22Rv1 (cell line): ENCODE data around the gene PLEKHG2.

Experiments used
- H3K27ac ChIP-seq: fragments of 450-650 bp; 2 replicates; pipeline ENCODE4 v1.5.1; 2017
- CTCF ChIP-seq: fragments of 450-650 bp; IDR thresholded peaks from 2 replicates; pipeline ENCODE4 v1.5.1; 2017; ENCODE audit warnings: mild to moderate bottlenecking
- ZFX ChIP-seq: fragments of 450-650 bp; IDR thresholded peaks from 2 replicates; pipeline ENCODE4 v1.6.1; 2017; ENCODE audit warnings: antibody characterized with exemption, borderline replicate concordance

The PLEKHG2 gene

GRCh38 chr19:39413272-39413910 lies 922 bp downstream of the PLEKHG2 start:
- peak overlapping the region; percentile 98 for H3K27ac ChIP-seq
- TF ChIP-seq ZFX: no peak
- no peak for TF ChIP-seq CTCF

GRCh38 chr19:39413911-39414608 lies 1.6 kb downstream of the PLEKHG2 start:
- H3K27ac ChIP-seq: no peak overlapping the region; the same call in 1 of the 2 replicates
- TF ChIP-seq CTCF (peak; percentile 38), ZFX (no peak)

- TF ChIP-seq ZFX (no peak), CTCF (no peak)
- no peak overlapping the region for H3K27ac ChIP-seq
Measured at GRCh38 chr19:39415111-39416046, 2.9 kb downstream of the PLEKHG2 start.

- TF ChIP-seq ZFX (no peak), CTCF (no peak)
- H3K27ac ChIP-seq: no peak overlapping the region
Measured at GRCh38 chr19:39416152-39417120, 4.0 kb downstream of the PLEKHG2 start.

- TF ChIP-seq ZFX: no peak
- no peak for TF ChIP-seq CTCF
- no peak overlapping the region for H3K27ac ChIP-seq
Measured at GRCh38 chr19:39417463-39418181, 5.2 kb downstream of the PLEKHG2 start.

- TF ChIP-seq CTCF (no peak), ZFX (no peak)
- H3K27ac ChIP-seq: no peak overlapping the region
Measured at GRCh38 chr19:39419003-39419402, 6.5 kb downstream of the PLEKHG2 start.
